Peyer's patch (tissue), 4 donors: ENCODE data around the gene FAM171A1. TPM values are rescaled to one million over a fixed set of nuclear protein-coding genes. Genes with fewer than 3 reads are reported as not detected.

Source experiments
- DNase-seq, 3 donors: peaks; one replicate each; pipeline ENCODE4 v3.0.0-alpha.2; 2017 to 2019
- H3K27ac ChIP-seq, 4 donors: fragments of 200-600 bp; sonication (generic); one replicate each; pipeline ENCODE4 v1.5.1; 2016 to 2019
- H3K27me3 ChIP-seq, 2 donors: fragments of 200-600 bp; sonication (generic); one replicate each; pipeline ENCODE4 v1.5.1; 2019
- H3K36me3 ChIP-seq, 3 donors: fragments of 200-600 bp; sonication (generic); one replicate each; pipeline ENCODE4 v1.5.1; 2016 to 2019
- H3K4me1 ChIP-seq, 4 donors: fragments of 200-600 bp; sonication (generic); one replicate each; pipeline ENCODE4 v1.5.1; 2016 to 2019
- H3K4me3 ChIP-seq, 4 donors: fragments of 200-600 bp; sonication (generic); 1 replicate in 3 of 4; 2 replicates in 1 of 4; pipeline ENCODE4 v1.5.1; 2016 to 2019; ENCODE audit warnings: mild to moderate bottlenecking in 1 of 4
- H3K9me3 ChIP-seq, 4 donors: fragments of 200-600 bp; sonication (generic); one replicate each; pipeline ENCODE4 v1.5.1; 2016 to 2019; ENCODE audit warnings: mild to moderate bottlenecking in 1 of 4
- POLR2A ChIP-seq, 2 donors: fragments of 450-650 bp; IDR thresholded peaks; one replicate each; pipeline ENCODE4 v1.5.1; 2017; ENCODE audit warnings: antibody characterized with exemption in 2 of 2, mild to moderate bottlenecking in 2 of 2, moderate library complexity in 2 of 2
- total RNA-seq, 4 donors: library from RNA; depleted of rRNA; stranded (reverse); fragments of >200 nt; gene quantifications; one replicate each; pipeline ENCODE4 v1.1.0, GENCODE V29; 2016
- TF ChIP-seq, protein P1 (sequence below), 6 experiments: fragments of 450-650 bp in 4 of 6; fragments of 200-600 bp in 2 of 6; sonication (generic) in 1 of 6; IDR thresholded peaks; one replicate each; pipeline ENCODE4 v1.5.1; 2017 to 2019; ENCODE audit warnings: antibody characterized with exemption in 6 of 6, mild to moderate bottlenecking in 3 of 6, moderate library complexity in 1 of 6

FAM171A1 gene
- total RNA-seq, 4 donors from 2014 or later, result 14.7 to 37.1 (median 24.5) TPM

- no peak overlapping the region for H3K4me3 ChIP-seq
- H3K27me3 ChIP-seq, result no peaks in the 10 kb centered on the region
- no peak for DNase-seq
- H3K36me3 ChIP-seq, result no peaks in the 10 kb centered on the region
- no peaks in the 10 kb centered on the region for H3K9me3 ChIP-seq
- TF ChIP-seq, protein P1, sequence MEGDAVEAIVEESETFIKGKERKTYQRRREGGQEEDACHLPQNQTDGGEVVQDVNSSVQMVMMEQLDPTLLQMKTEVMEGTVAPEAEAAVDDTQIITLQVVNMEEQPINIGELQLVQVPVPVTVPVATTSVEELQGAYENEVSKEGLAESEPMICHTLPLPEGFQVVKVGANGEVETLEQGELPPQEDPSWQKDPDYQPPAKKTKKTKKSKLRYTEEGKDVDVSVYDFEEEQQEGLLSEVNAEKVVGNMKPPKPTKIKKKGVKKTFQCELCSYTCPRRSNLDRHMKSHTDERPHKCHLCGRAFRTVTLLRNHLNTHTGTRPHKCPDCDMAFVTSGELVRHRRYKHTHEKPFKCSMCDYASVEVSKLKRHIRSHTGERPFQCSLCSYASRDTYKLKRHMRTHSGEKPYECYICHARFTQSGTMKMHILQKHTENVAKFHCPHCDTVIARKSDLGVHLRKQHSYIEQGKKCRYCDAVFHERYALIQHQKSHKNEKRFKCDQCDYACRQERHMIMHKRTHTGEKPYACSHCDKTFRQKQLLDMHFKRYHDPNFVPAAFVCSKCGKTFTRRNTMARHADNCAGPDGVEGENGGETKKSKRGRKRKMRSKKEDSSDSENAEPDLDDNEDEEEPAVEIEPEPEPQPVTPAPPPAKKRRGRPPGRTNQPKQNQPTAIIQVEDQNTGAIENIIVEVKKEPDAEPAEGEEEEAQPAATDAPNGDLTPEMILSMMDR (IDR thresholded peaks at IDR 0.05), result no peak
- TF ChIP-seq POLR2A (IDR thresholded peaks at IDR 0.05), result no peak
- H3K4me1 ChIP-seq, result no peaks in the 10 kb centered on the region
- H3K27ac ChIP-seq, result no peak overlapping the region
Observed at GRCh38 chr10:15200626-15201025, 170.5 kb downstream of the FAM171A1 start.

DNA sequence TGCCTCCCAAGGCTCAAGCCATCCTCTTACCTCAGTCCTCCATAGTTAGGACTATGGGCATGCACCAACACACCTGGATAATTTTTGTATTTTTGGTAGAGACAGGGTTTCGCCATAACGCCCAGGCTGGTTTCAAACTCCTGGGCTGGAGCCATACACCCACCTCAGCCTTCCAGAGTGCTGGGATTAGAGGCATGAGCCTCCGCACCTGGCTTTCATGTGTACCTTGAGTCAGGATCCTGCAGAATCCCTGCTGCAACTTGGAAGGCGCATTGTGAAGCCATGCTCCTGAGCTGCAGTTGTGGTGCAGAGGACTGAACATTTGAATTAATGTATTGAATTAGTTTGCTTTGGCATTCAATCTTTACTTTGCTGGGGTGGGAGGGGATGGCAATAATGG lies 173.2 kb downstream of the FAM171A1 start:
- Histone ChIP-seq H3K36me3 (no peaks in the 10 kb centered on the region), H3K9me3 (no peaks in the 10 kb centered on the region), H3K27ac (no peak overlapping the region), H3K27me3 (no peaks in the 10 kb centered on the region), H3K4me3 (no peak overlapping the region), H3K4me1 (no peaks in the 10 kb centered on the region)
- DNase-seq, result no peak
- TF ChIP-seq POLR2A (IDR thresholded peaks at IDR 0.05), result no peak
- TF ChIP-seq, protein P1 (IDR thresholded peaks at IDR 0.05), result no peak

DNA sequence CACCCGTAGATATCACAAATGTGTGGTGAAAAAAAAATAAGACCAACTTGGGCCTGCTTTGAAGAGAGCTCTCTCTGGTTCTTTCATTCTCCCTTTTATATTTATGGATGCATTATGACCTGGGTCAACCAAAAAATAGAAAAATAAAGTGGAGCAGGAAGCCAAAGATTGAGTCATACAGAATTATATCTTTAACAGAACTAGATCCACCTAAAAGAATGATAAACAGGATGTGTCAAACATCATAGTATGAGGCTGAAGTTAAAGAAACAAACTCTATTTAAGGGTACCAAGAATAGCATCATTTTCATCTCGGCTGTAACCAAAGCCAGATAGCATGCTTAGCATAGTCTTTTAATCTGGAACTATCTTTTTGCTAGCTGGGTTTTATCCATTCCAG lies 173.8 kb downstream of the FAM171A1 start:
- TF ChIP-seq POLR2A (IDR thresholded peaks at IDR 0.05), result no peak
- TF ChIP-seq, protein P1 (IDR thresholded peaks at IDR 0.05), result no peak
- no peak overlapping the region for H3K27ac ChIP-seq
- no peak overlapping the region for H3K4me3 ChIP-seq
- no peak for DNase-seq
- no peaks in the 10 kb centered on the region for H3K27me3 ChIP-seq
- no peaks in the 10 kb centered on the region for H3K4me1 ChIP-seq
- H3K9me3 ChIP-seq, result no peaks in the 10 kb centered on the region
- no peaks in the 10 kb centered on the region for H3K36me3 ChIP-seq

DNA sequence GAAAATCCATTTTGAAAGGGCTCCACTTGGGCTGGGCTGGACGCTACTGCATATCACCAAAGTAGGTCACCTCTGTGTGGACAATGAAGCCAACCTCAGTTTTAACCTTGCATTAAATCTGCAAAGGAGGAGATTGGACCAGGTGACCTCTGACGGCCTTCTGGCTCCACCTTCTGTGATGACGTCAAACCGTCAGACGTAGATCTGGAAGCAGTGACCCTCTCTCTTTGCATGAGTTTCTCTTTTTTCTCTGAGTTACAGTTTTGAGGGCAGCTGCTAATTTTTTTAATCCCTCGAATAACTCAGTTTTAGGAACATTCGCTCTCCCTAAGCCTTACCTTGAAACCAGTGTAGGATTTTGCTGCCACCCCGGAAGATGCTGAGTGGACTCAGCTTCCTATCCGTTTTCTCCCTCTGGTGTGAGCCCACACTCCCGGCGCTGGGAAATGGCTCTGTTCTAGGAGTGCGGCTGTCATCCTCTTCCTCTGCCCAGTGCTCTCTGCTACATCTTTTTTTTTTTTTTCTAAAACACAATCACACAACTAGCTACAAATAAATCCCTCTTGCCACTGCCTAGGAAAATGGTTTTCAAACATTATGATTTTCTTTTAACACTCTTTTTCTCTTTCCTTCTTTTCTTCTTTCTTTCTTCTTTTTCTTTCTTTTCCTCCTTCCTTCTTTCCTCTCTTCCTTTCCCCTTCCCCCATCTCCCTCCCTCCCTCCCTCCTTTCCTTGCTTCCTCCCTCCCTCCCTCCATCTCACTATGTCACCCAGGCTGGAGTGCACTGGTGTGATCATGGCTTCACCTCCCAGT lies 174.9 kb downstream of the FAM171A1 start:
- peak in 1 of 3 donors; percentile 54 for DNase-seq
- no peak overlapping the region for H3K4me3 ChIP-seq

GRCh38 chr10:15189133-15189885 lies 181.8 kb downstream of the FAM171A1 start:
- H3K36me3 ChIP-seq, result no peaks in the 10 kb centered on the region

More for the DNA sequence above, 174.9 kb downstream of the FAM171A1 start:
- Histone ChIP-seq H3K9me3 (no peaks in the 10 kb centered on the region), H3K36me3 (no peaks in the 10 kb centered on the region), H3K27me3 (no peaks in the 10 kb centered on the region), H3K27ac (peak overlapping the region in 1 of 4 donors; percentile 12), H3K4me1 (no peaks in the 10 kb centered on the region)
- TF ChIP-seq, protein P1 (IDR thresholded peaks at IDR 0.05), result no peak
- no peak for TF ChIP-seq POLR2A (IDR thresholded peaks at IDR 0.05)

More at GRCh38 chr10:15189133-15189885, 181.8 kb downstream of the FAM171A1 start:
- Histone ChIP-seq H3K27ac (no peak overlapping the region), H3K4me1 (no peaks in the 10 kb centered on the region), H3K27me3 (no peaks in the 10 kb centered on the region), H3K4me3 (no peak overlapping the region), H3K9me3 (no peaks in the 10 kb centered on the region)
- TF ChIP-seq, protein P1 (IDR thresholded peaks at IDR 0.05), result no peak
- no peak for TF ChIP-seq POLR2A (IDR thresholded peaks at IDR 0.05)
- peak in 1 of 3 donors; percentile 37 for DNase-seq
